ENCODE data around the gene PGP. TPM values are rescaled to one million over a fixed set of nuclear protein-coding genes. Genes with fewer than 3 reads are reported as not detected.

PGP gene
- polyA plus RNA-seq, 2 of the 4 experiments (the other 2 are of a cell fraction): 13.9 to 33.7 TPM

DNA sequence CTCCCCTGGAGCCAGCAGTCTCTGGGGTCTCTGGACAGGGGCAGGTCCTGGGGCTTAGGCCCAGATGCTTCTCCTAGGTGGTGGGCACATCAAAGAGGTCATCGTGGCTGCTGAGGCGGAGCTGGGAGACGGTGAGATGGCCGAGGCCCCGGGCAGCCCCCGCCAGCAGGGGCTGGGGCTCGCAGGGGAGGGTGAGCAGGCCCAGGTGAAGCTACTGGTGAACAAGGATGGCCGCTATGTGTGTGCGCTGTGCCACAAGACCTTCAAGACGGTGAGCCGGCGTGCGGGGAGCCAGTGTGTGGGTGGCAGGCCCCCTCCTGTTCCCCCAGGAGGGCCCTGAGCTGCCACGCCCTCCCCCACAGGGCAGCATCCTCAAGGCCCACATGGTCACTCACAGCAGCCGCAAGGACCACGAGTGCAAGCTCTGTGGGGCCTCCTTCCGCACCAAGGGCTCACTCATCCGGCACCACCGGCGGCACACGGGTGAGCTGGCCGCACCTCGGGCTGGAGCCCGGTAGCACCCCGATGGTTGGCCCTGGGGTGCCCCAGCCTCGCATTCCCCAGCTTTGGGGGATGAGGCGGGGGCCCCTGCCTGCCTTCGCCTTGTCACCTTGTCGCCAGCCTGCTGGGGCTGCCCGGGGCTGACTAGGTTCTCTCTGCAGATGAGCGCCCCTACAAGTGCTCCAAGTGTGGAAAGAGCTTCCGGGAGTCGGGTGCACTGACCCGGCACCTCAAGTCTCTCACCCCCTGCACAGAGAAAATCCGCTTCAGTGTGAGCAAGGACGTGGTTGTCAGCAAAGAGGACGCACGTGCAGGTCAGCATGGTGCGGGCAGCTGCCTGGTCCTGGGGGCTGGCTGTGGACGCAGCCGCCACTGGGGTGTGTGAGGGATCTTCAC is 17.7 kb upstream of the PGP start:
- no peak for FAIRE-seq
- ChIA-PET POLR2A (interaction anchor here (1.0 kb wide), 1 partner anchor 19 kb away, joined by 5 read pairs; the partner anchor contains the start of gene ECI1), CTCF (interaction anchor here (0.6 to 2.9 kb wide), 6 partner anchors 16 to 269 kb away, joined by 3 to 9 read pairs (median 4); partner anchors contain the start of gene ECI1)
- Histone ChIP-seq H3K4me3 (no peak overlapping the region), H3K4me2 (no peak overlapping the region), H3K4me1 (no peaks in the 10 kb centered on the region), H3K27ac (no peak overlapping the region), H3K9me3 (no peaks in the 10 kb centered on the region)
- WGBS (ENCODE audit: missing lambda C conversion rate): 90% methylated on average over 26 of the region's 41 CpGs
- no peak for TF ChIP-seq CHD2 (IDR thresholded peaks at IDR 0.05; ENCODE audit: low read length, partially characterized antibody)
- TF ChIP-seq CEBPB (IDR thresholded peaks at IDR 0.05): no peak
- no peak for TF ChIP-seq EHMT2 (IDR thresholded peaks at IDR 0.05; ENCODE audit: low read depth)
- no peak for TF ChIP-seq ZNF302 (CRISPR knock-in tag; IDR thresholded peaks at IDR 0.05)
- no peak for TF ChIP-seq KDM5A (IDR thresholded peaks at IDR 0.05)
- no peak for TF ChIP-seq GATA3 (IDR thresholded peaks at IDR 0.05; ENCODE audit: borderline replicate concordance)
- no peak for TF ChIP-seq MAFK (IDR thresholded peaks at IDR 0.05; ENCODE audit: partially characterized antibody)
- TF ChIP-seq JUN (IDR thresholded peaks at IDR 0.05): no peak
- TF ChIP-seq, protein P1, sequence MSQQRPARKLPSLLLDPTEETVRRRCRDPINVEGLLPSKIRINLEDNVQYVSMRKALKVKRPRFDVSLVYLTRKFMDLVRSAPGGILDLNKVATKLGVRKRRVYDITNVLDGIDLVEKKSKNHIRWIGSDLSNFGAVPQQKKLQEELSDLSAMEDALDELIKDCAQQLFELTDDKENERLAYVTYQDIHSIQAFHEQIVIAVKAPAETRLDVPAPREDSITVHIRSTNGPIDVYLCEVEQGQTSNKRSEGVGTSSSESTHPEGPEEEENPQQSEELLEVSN (IDR thresholded peaks at IDR 0.05; ENCODE audit: borderline replicate concordance, low read depth): no peak
- no peak for TF ChIP-seq HDAC2 (IDR thresholded peaks at IDR 0.05)
- TF ChIP-seq NR3C1 (IDR thresholded peaks at IDR 0.05): no peak
- DNase-seq (ENCODE audit: low read depth in 1 of 2, low spot score in 1 of 2): no peak
- ATAC-seq: no peak

DNA sequence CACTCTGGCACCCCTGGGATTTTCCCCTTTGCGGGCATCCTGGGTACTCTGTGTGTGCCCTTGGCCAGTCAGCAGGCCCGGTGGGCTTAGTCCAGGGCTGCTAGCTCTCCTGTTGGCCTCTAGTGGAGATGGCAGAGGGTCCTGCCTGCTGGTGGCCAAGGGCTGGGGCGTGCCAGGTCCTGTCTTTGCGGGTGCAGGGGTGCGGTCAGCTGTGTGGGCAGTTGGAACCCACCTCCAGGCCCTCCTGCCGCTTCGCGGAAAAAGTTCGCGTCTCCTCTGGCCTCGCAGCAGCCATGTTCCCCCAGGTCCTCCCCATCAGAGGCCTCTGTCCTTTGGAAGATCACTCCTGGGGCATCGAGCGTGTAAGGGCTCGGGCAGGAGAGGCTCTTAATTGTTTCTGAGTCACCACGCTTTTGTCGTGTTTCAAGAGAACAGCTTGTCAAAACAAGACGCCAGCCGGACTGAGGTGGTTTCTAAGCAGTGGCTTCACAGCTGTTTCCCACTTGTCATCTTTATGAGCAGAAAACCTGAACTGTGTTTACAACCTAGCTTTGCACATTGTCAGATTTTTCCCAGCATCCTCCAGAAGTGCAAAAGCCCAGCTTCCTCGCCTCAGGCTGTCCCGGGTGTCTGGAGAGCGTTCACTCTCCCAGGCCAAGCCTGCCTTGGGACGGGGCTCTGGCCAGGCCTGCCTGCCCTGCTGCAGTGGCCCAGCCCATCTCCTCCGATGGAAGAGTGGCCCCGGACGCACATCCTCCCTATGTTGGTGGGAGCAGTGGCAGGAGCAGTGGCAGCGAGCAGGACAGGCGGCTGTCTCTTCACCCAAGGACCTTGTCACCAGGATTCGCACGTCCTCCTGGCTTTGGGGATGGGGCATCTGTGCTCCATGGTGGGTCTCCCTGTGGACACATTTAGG is 16.6 kb upstream of the PGP start:
- Histone ChIP-seq H3K4me3 (no peak overlapping the region), H3K4me2 (no peak overlapping the region), H3K4me1 (peaks cover 8% of the 10 kb centered on the region; the same call in 2 of the 3 replicates), H3K9me3 (no peaks in the 10 kb centered on the region), H3K27ac (no peak overlapping the region)
- no peak for TF ChIP-seq HOXA7 (CRISPR knock-in tag; IDR thresholded peaks at IDR 0.05)
- TF ChIP-seq HOXB13 (CRISPR knock-in tag; IDR thresholded peaks at IDR 0.05; ENCODE audit: low read depth): no peak
- FAIRE-seq (no peak), ATAC-seq (no peak), DNase-seq (ENCODE audit: low read depth in 1 of 2, low spot score in 1 of 2) (no peak)
- WGBS (ENCODE audit: missing lambda C conversion rate): 89% methylated on average over 19 of the region's 29 CpGs
- ChIA-PET POLR2A (no interaction called here), CTCF (interaction anchor here (1.0 to 2.9 kb wide), 3 partner anchors 20 to 37 kb away, joined by 4 to 9 read pairs (median 7); partner anchors contain the start of gene ECI1)

DNA sequence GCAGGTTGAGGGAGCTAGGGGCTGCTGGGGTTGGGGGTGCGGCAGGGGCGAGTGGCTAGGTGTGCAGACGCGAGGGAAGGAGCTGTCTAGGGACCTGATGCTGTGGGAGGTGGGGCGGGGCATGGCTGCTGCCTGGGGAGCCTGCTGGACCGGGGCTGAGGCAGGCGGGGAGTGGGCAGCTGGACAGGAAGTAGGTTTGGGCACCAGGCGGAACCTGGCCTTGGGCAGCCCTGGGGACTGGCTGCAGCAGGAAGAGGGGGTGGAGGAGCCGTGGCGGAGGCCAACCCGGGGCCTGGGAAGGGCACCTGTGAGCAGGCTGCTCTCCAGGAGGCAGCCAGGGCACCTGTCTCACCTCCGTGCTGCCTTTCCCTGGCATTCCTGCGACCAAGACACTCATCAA is 15.7 kb upstream of the PGP start:
- H3K4me3 ChIP-seq: no peak overlapping the region
- 90% methylated on average over 12 of the region's 13 CpGs for WGBS (ENCODE audit: missing lambda C conversion rate)
- H3K4me1 ChIP-seq: peaks cover 15% of the 10 kb centered on the region
- CTCF ChIA-PET: interaction anchor here (2.3 kb wide), 1 partner anchor 36 kb away, joined by 7 read pairs; no protein-coding TSS in a partner anchor
- H3K9me3 ChIP-seq: no peaks in the 10 kb centered on the region
- DNase-seq (ENCODE audit: low read depth in 1 of 2, low spot score in 1 of 2) (no peak), FAIRE-seq (no peak), ATAC-seq (no peak)
- TF ChIP-seq JUNB (IDR thresholded peaks at IDR 0.05): no peak
- TF ChIP-seq MAZ (IDR thresholded peaks at IDR 0.05; ENCODE audit: borderline replicate concordance, low read depth, low read length): no peak
- TF ChIP-seq ESRRA (IDR thresholded peaks at IDR 0.05; ENCODE audit: borderline replicate concordance, low read length): no peak
- no peak for TF ChIP-seq NFE2L2 (conservative IDR thresholded peaks at IDR 0.05; ENCODE audit: low read length)
- TF ChIP-seq, protein P2, sequence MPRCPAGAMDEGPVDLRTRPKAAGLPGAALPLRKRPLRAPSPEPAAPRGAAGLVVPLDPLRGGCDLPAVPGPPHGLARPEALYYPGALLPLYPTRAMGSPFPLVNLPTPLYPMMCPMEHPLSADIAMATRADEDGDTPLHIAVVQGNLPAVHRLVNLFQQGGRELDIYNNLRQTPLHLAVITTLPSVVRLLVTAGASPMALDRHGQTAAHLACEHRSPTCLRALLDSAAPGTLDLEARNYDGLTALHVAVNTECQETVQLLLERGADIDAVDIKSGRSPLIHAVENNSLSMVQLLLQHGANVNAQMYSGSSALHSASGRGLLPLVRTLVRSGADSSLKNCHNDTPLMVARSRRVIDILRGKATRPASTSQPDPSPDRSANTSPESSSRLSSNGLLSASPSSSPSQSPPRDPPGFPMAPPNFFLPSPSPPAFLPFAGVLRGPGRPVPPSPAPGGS (IDR thresholded peaks at IDR 0.05): no peak
- TF ChIP-seq CHD2 (IDR thresholded peaks at IDR 0.05; ENCODE audit: low read length, partially characterized antibody): no peak
- no peak for TF ChIP-seq SREBF2 (IDR thresholded peaks at IDR 0.05)
- TF ChIP-seq SMC3 (IDR thresholded peaks at IDR 0.05): no peak
- no peak for TF ChIP-seq PHF8 (IDR thresholded peaks at IDR 0.05; ENCODE audit: borderline replicate concordance, low read depth)
- TF ChIP-seq GATA3 (IDR thresholded peaks at IDR 0.05; ENCODE audit: borderline replicate concordance): no peak
- no peak for TF ChIP-seq ZC3H11A (IDR thresholded peaks at IDR 0.05)
- no peak overlapping the region for H3K4me2 ChIP-seq
- H3K27ac ChIP-seq: no peak overlapping the region
- POLR2A ChIA-PET: no interaction called here
